22Rv1 (cell line): ENCODE results near the gene MTARC1.

Experiments used
- CTCF ChIP-seq: fragments of 450-650 bp; IDR thresholded peaks from 2 replicates; pipeline ENCODE4 v1.5.1; 2017; ENCODE audit warnings: mild to moderate bottlenecking
- ZFX ChIP-seq: fragments of 450-650 bp; IDR thresholded peaks from 2 replicates; pipeline ENCODE4 v1.6.1; 2017; ENCODE audit warnings: antibody characterized with exemption, borderline replicate concordance

GRCh38 chr1:220754918-220755295, 31.8 kb upstream of the MTARC1 start:
- no peak for TF ChIP-seq CTCF
- TF ChIP-seq ZFX: no peak
